Globus pallidus (tissue), 1 donor: ENCODE results near the gene C10orf67.
"Not testable (repeated sequence)": the region's sequence is repeated elsewhere in the genome, so short reads cannot be mapped to it uniquely, and the experiment has no call there.

Source experiments
- DNase-seq: peaks from one replicate; pipeline ENCODE4 v3.0.0-alpha.2; 2015; ENCODE audit warnings: low spot score

Gene C10orf67

DNA sequence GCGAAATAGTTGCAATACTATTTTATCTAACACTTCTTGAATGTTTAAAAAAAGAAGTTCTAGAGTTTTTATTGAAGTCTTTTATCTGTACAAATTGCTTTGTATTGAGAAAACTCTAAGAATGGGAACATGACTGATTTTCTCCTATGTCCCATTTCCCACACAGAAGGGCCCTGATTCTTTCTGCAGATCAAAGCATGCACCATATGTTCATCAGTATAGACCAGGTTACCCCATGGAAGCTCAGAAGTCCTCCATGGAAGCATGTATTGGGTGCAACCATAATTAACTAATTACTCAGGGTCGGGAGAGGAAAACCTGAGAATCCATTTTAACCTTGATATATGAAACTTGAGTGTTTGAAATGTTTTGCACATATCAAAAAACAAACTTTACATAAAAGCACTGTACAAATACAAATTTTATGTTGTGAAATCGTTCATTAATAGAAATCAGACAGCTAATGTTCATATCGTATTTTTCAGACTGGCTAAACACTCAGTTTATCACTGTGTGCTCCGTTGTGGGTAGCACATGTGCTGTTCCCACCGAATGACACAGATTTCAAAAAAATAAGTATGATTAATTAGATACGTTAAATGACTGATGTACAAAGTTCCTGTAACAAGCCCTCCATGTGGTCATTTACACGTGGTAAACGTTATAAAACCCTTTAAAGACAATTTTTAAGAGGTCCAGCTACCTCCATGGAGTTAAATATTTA is 81.0 kb downstream of the C10orf67 start:
- DNase-seq, result no peak

DNA sequence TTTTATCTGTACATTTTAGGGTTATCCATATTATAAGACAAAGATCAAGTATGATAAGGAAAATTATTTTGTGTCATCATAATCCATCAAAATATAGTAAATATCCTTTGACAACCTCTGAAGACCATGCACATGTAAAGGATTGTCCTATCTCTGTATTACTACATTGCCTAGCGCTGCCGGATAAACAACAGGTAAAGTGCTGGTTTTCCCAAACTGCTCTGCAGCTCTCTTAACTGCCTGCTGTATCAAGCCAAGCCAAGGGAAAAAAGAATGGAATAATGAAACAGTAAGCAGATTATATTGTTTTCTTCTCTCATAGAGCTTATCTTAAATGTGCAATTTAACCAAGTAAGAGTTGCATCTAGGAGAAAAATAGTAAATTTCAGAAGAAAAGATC is 81.7 kb downstream of the C10orf67 start:
- no peak for DNase-seq

DNA sequence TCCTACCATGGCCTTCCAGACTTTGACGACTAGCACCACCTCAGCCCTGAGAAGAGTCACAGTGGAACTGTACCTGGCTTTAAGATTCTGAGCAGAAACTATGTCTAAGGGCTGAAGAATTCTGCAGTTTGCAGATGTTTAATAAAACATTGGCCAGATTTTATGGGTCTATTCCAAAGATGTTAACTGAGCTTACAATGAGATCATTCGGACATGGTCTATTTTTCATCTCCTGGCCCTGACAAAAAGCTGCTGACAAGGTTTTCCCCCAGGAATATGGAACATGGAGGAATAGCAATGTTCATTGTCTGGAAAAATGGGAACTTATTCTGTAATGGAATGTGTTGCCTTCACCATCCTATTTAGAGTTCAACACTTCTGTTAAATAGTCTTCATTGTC is 86.1 kb downstream of the C10orf67 start:
- no peak for DNase-seq

DNA sequence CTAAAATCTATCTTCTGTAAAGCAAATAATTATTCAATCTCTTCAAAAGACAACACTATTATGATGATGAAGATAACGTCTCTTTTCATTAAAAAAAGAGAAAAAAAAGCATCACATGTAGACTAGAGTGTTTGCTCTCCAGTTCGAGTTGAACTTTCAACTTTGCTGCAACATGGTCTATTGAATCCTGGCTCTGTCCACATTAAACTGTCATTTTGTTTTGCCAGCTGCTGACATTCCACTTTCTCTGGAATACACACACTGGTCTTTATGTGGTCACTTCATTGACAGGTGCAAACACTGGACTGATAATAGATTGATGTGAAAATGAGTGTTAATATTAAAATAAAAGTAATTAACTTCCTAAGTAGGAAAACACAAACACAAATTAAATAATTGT is 90.8 kb downstream of the C10orf67 start:
- DNase-seq, result no peak

DNA sequence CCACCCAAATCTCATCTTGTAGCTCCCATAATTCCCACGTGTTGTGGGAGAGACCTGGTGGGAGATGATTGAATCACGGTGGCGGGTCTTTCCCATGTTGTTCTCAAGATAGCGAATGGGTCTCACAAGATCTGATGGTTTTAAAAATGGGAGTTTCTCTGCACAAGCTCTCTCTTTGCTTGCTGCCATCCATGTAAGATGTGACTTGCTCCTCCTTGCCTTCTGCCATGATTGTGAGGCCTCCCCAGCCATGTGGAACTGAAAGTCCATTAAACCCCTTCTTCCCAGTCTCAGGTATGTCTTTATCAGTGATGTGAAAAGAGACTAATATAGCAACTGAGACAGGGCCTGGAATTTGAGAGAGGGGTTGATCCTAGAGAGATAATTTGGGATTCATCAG is 91.7 kb downstream of the C10orf67 start:
- DNase-seq, result not testable (repeated sequence)

DNA sequence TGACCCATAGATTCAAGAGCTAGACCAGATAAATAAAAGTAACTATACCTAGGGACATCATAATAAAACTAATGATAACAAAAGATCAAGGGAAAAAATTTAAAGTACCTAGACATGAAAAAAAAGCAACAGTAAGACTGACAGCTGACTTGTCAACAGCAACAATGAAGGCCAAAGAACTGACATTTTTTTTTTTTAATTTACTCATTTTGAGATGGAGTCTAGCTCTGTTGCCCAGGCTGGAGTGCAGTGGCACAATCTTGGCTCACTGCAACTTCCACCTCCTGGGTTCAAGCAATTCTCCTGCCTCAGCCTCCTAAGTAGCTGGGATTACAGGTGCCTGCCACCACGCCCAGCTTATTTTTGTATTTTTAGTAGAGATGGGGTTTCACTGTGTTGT is 102.8 kb downstream of the C10orf67 start:
- DNase-seq, result not testable (repeated sequence)

DNA sequence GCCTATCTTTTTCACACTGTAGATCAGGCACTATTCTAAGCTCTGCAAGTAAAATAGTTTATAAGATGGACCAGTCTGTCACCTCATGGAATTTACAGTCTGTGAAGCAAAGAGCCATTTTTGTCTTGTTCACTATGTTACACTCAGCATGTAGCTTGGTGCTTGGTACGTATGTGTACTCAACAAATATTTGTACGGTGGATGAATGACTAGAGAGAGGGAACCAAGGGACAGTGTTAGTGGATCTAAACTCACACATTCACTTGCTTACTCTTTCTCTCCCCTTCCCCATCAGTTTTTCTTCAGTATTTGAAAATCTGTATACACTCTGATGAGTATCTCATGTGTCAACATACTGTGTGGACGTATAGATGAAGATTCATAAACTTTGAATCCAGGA is 106.6 kb downstream of the C10orf67 start:
- no peak for DNase-seq

DNA sequence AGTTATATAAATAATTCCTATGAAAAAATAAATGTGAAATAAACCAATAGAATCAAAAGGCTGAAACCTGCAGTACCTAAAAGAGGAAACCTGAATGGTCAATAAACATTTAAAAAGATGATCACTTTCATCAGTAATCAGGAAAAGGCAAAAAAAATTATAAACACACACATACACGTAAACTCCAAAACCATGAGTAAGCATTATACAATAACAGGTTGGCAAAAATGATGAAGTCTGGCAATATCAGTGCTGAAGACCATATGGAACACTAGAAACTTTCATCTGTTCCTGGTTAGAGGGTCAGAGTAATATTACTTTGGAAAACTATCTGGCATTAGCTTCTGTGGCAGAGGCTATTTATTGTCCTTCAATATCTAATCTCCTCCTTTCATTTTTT is 114.0 kb downstream of the C10orf67 start:
- no peak for DNase-seq

DNA sequence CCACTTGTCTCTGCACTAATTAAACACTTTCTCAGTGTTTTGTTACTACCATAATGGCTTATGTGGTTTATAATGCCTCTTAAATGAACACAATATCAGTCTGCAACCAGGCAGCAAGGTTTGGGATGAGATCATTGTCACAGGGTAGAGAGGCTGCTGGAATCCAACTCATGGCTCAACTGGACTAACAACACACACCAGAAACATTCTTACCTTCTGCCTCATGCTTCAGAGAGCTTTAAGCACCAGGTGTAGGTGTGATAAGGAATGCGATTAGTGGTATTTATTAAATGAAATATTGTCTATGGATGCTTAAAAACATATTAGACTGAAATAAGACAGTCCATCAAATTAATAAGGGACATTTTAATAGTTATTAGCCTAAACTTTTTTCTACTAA is 127.1 kb downstream of the C10orf67 start:
- no peak for DNase-seq

DNA sequence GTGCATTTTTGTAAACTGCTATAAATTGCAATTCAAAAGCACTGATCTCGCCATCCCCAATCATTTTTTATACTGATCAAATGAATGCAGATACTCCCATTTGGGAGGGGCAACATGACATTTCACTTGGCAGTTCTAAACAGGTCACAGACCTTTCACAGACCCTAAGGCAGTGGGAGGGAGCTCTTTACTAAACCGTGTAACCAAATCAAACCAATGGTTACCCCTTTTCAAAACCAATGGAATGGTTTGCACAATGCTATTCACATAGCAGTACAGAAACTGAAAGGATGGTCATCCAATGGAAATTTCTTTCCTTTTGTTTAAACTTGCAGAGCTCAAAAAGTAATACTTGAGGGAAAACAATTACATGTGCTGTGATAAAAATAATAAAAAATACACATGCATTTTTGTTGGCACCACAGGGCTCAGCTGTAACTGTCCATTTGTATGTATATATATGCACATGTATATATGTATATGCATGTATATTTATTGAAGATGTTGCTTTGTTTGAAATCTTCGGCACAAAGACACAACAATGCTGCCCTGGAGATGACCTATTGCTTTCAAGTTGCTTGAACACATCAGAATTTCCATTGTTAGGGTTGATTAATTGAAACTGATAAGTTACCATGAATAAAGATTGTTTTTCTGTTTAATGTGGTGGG is 138.5 kb downstream of the C10orf67 start:
- DNase-seq, result no peak

DNA sequence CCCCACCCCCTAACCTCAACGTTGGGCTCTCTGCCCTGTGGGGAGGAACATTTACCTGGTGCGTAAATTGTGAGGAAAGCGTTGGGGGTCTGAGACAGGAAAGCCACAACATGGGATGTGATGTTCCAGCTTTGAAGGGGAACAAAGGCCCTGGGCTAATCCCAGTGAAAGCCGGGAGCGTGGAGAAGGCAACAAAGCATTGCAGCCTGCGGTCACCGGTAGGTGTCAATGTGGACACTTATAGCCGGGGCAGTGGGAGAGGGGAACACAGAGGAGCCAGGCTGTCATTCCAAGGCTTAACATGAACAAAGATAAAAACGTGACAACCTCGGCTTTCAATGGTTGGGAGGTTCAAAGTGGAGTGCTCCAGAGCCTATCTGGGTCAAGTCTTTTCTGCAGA is 139.8 kb downstream of the C10orf67 start:
- no peak for DNase-seq

DNA sequence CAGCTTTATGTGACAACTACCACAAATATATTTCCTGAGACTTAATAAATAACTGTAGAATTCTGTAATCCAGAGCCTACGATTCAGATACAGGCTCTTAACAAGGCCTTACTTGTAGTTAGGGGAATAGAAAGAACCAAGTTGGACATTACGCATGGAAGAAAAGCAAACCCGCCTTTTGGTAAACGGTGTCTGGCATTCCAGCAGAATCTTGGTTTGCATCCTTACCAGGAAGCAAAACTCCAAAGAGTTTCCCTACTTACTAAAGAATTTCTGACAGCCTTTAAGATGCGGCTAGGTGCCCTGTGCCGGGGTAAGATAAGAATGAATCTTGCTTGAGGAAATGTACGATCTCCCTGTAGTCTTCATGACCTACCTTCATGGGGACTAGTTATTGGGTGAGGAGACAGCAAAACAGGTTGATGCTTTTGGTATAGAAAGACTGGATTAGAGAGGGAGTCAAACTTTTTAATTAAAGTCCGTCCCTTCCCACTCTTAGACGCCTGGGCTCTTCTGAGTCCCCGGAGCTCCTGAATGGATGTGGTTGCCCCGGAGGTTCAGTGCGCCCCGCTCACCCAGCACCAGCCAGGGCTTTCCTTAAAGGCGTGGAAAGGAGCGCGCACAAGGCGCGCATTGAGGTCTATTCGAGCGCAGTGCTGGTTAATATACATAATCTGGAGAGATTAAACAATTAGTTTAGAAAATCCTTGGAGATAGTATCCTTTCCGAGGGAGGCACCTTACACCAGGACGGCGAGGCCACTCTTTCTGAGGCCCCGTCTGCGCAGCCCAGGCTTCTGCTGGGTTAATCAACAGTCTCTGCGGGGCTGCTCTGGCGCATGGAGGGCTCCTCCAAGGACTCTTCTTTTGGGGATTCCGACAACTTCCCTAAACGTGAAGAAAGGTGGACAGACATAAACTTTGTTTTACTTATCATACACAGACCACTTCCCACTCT is 140.9 kb downstream of the C10orf67 start:
- DNase-seq, result no peak

DNA sequence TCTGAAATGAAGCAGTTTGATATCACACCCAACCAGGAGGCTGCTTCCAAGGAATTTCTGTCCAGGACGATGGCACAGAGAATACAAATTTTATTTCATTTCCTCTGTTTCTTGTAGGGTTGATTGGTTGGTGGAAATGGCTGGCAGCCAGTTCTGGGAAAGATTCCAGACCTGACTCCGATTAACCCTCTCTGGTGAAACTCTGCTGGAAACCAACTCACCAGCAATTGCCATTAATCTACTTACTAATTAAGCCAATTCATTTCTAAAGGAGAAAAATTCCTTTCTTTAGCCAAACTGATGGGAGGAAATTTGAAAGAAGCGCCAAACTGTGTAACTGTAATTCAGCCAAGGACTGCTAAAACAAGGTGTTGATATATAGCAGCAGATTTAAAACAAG is 141.8 kb downstream of the C10orf67 start:
- DNase-seq, result no peak

DNA sequence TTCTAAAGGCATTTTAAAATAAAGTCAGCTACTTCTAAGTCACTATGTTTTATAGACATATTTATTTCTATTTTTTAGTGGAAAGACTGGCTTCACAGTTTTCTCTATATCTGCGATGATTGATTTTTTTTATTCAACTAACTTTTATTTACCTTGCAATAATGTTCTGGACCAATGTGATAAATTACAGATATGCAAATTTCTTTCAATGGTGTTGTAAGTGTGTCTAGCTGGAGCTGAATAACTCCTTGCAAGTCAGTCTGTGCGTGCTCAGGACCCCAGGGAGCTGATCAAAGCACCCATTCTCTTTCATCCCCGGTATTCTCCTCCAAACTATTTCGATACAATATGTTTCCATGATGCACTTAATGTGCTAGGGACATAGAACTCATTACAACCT is 142.8 kb downstream of the C10orf67 start:
- no peak for DNase-seq

DNA sequence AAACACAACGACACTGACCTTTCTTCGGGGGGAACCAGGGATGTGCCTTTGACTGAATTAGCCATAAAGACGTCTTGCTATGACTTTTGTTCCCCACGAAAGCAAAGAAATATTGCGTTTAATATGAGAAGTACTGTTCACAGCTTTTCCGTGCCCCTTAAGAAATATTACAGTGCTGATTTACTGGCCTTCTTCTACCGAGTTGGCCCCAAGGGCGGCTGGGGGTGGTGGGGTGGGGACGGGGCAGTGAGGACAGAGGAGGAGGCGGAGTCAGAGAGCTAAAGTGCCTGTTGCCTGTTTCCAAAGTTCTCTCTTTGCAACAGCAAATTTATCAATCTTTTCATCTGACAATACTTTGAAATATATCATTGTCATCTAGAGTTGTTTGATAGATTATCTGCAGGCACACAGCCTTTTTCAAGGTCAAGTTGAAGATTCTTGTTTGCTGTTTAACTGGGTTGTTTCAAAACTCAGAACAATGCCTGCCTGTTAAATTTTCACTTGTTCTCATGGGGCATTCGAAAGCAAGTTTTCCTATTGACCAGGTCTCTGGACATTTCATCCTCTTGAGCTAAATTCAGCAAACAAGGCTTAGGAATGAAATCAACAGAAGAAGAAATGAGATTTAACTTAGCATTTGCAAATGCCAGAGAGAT is 143.5 kb downstream of the C10orf67 start:
- no peak for DNase-seq

DNA sequence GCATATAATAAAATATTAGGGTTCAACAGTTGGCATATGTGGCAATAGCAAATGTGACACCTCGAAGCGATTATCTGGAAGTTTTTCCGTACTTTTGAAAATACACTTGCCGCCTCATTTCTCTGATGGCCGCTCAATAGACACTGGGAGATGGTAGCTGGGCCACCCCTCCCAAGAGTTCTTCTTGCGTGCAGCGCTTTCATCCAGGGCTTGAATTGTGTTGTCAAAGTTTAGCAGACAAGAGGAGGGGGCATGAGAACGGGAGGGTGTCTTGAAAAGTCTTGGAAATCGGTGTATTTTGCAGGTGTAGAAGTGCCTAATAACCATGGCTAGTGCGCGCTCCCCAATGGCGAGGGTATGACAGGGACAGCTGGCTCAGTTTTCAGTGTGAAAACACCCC is 144.0 kb downstream of the C10orf67 start:
- no peak for DNase-seq

DNA sequence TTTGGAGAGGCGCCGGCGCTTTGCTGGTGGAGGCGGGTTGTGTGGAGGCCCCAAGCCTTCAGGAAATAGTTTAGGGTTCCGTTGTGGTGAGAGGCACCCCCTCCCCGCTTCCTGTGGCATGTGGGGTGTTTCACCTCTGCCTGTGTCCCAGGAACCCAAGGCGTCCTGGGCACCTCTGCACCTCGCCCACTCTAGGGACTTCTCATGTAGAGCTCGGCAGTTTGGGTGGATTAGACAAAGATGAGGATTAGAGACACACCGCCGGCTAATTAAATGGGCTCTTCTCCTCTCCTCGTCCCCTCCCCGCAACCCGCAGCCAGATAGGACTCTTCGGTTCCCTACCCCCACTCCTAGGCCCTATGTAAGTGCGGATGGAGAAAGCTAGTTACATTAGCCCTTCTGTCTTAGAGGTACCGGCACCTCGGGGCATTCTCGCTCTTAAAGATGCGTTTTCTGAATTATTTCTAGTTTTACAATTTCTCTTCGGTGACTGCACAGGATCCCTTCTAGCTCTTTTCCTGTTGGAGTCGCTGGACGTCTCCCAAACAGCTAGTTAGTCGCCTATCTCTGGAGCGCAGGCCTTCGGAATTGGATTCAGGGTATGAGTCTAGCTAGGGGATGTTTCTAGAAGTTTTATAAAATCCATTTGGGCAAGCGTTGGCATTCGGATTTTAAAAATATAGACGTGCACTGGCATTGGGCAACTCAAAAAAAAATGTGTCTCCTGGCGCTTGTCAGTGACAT is 144.7 kb downstream of the C10orf67 start:
- DNase-seq, result no peak

DNA sequence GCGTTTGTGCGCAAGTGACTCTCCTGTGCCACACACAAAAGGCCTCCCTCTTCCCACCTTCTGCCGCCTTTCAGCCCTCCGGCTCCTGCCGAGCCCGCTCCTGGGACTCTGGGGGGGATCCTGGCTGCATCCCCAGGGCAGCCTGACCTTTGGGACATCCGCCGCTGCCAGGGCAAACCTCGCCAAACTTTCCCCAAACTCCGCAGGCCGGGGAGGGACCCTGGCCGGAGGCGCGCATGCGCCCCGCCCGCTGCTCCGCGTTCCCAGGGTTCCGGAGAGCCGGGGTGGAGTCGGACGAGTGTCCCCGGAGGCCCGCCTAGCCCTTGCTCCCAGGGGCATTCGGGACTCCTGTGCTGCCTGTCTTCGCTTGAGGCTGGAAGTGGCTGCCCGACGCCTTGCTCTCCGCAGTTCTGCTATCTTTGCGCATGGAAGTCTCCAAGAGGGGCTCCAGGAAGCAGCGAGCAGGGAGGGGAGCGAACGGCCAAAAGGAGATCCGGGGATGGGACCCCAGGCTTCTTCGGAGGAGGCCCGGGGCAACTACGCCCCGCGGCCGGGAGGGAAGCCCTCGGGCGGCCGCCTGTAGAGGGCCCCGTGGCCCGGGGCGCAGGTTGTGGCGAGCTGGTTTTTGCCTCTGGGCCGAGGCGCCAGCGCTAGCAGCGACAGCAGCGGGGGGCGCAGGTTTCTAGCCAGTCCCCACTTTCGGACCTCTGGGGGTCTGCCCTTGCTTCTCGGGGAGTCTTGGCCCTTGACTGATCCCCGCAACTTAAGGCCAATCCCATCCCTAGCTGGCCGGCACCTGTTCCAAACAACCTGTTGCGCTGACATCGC is 145.4 kb downstream of the C10orf67 start:
- no peak for DNase-seq

DNA sequence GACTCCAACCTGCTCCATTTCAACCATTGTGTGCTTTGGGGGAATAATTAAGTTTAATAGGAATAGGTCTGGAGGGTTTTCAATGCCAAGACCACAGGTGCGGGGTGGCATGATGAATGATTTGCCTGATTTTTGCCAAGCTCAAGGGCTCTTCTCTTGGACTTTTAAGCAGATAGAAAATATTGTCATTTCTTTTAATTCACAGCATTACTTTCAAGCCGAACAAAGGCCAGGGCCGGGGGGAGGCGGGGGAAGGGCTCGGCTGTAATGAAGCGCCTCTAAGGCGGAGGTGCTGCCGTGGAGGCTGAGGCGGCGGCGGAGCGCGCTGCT is 146.0 kb downstream of the C10orf67 start:
- no peak for DNase-seq

DNA sequence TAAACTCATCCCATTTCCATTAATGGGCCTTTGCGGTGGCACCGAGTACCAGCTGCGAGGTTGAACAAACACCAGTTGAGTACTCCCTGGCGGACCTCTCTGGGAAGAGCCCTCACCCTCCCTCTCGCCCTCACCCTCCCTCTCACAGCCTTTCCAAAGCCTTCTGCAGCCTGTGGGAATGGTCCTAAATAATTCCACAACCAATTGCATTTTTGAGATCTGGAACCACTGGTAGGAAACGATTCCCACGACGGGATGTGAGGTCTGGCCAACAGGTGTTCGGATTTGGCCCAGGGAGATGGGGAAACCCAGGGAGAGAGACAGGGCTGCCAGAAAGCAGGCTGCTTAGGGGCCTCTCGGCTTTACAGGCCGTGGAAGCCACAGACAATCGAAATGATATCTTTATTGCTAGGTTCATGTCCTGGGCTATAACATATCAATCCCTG is 147.2 kb downstream of the C10orf67 start:
- no peak for DNase-seq

DNA sequence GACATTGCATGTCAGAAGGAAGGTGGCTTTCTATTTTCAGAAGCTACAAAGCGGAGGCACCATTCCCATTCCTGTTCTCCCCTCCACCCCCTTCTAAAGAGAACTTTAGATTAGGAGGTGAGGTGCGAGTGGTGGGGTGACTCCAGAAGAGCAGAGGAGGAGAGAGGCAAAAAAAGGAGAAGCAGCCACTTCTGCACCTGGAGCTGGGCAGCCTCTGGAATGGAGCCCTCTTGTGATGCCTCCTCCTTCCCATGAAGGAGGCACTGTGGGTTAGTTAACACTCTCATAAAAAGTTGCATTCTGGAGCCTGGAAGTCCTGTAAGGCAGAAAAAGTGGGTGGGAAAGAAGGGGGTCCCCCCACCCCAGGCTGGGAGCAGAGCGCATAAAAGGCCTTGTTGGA is 147.7 kb downstream of the C10orf67 start:
- no peak for DNase-seq
